GM12875 (cell line): ENCODE data around the gene PTGES.

ENCODE experiments used
- H3K4me3 ChIP-seq: one replicate; pipeline ENCODE4 v1.5.1; 2011; ENCODE audit warnings: low read depth, low read length, control low read depth
- CTCF ChIP-seq: IDR thresholded peaks from 2 replicates; pipeline ENCODE4 v1.5.1; 2011; ENCODE audit warnings: low read depth, mild to moderate bottlenecking, control low read depth, inconsistent platforms, low read length, moderate library complexity, borderline replicate concordance; ENCODE audit not compliant: insufficient read depth

Gene PTGES

GRCh38 chr9:129759804-129760502 lies 7.1 kb upstream of the PTGES start:
- TF ChIP-seq CTCF, result no peak

GRCh38 chr9:129759319-129759718 lies 6.5 kb upstream of the PTGES start:
- no peak for TF ChIP-seq CTCF
- H3K4me3 ChIP-seq, result no peak overlapping the region

More at GRCh38 chr9:129759804-129760502, 7.1 kb upstream of the PTGES start:
- H3K4me3 ChIP-seq, result no peak overlapping the region

- no peak overlapping the region for H3K4me3 ChIP-seq
- TF ChIP-seq CTCF, result no peak
Observed at GRCh38 chr9:129757045-129757444, 4.2 kb upstream of the PTGES start.

- H3K4me3 ChIP-seq, result no peak overlapping the region
- TF ChIP-seq CTCF, result no peak
Observed at GRCh38 chr9:129756191-129756590, 3.3 kb upstream of the PTGES start.

- TF ChIP-seq CTCF, result no peak
- no peak overlapping the region for H3K4me3 ChIP-seq
Observed at GRCh38 chr9:129755151-129755550, 2.3 kb upstream of the PTGES start.

GRCh38 chr9:129751841-129752801 lies 721 bp downstream of the PTGES start:
- TF ChIP-seq CTCF, result no peak
- H3K4me3 ChIP-seq, result no peak overlapping the region
